ENCODE results near the gene SVIL. TPM values are rescaled to one million over a fixed set of nuclear protein-coding genes. Genes with fewer than 3 reads are reported as not detected.

Gene SVIL
- total RNA-seq, 1 donor from 2014 or later, result 58.5 TPM

GRCh38 chr10:29409241-29410054 lies 225.3 kb downstream of the SVIL start:
- no peak for DNase-seq (ENCODE audit: low read depth)
- H3K4me3 ChIP-seq (ENCODE audit: low read depth, low read length), result peak overlapping the region; percentile 68
- TF ChIP-seq CTCF (conservative IDR thresholded peaks at IDR 0.05; ENCODE audit: low read depth, low read length), result no peak

DNA sequence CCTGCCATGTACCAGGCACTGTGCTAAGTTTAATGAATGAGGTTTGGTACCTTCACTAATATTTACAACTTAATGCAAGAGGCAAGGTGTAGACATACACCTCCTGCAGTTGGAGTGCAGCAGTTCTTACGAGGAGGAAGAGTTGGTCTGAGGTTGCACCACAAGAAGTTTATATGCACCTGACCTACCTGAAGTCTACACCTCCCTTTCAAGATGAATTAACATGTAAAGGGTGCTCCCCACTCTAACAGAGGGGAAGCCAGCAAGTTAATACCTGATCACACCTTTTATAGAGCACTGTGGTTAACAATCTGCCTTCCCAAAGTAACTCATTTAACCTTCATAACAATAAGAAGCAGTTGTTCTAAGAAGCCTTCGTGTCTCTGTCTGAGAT lies 225.9 kb downstream of the SVIL start:
- TF ChIP-seq CTCF (conservative IDR thresholded peaks at IDR 0.05; ENCODE audit: low read depth, low read length), result no peak
- peak overlapping the region; percentile 68 for H3K4me3 ChIP-seq (ENCODE audit: low read depth, low read length)
- no peak for DNase-seq (ENCODE audit: low read depth)

All from epithelial cell of proximal tubule (primary cell).